Measurements from ENCODE around the gene TLK1.
"Not testable (repeated sequence)": the region's sequence is repeated elsewhere in the genome, so short reads cannot be mapped to it uniquely, and the experiment has no call there.

Gene TLK1

GRCh38 chr2:171076422-171076821, 84.3 kb downstream of the TLK1 start:
- DNase-seq = not testable (repeated sequence)

GRCh38 chr2:171072164-171072563, 88.5 kb downstream of the TLK1 start:
- DNase-seq = no peak

GRCh38 chr2:171069286-171069956, 91.3 kb downstream of the TLK1 start:
- DNase-seq = no peak

- no peak for DNase-seq
These were observed 94.6 kb downstream of the TLK1 start for GRCh38 chr2:171066110-171066509.

DNA sequence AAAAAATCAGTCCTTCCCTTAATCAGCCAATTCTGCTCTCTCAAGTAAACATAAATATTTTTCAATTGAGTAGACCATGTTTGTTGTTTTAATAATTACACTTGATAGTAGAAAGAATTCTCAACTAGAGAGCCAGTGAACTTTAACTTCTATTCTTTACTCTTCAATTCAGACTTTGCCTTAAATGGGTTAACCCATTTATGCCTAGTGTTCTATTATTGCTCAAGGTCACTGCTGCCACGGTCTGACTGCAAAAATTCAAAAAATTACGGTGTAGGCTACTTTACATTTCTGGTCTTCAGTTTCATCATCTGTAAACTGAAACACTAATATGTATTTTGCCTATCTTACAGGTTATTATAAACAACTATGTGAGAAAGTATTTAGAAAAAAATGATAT, 103.1 kb downstream of the TLK1 start:
- DNase-seq = no peak

DNA sequence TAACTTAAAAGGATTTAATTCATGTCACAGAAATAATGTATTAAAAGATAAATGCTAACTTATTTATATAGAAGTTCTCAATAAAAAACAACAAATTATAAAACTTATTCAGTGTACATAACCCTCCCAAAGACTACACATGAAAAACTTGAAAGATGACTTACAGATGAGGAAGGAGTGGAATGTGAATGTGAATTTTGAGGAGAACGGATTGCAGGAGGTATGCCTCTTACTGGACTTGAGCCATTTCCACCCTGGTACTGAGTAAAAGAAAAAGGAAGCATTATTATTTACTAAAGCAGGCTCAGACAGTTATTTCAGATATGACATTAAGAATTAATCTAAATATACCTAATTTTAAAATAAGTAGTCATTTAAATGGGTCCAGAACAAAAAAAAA, 104.4 kb downstream of the TLK1 start:
- no peak for DNase-seq

DNA sequence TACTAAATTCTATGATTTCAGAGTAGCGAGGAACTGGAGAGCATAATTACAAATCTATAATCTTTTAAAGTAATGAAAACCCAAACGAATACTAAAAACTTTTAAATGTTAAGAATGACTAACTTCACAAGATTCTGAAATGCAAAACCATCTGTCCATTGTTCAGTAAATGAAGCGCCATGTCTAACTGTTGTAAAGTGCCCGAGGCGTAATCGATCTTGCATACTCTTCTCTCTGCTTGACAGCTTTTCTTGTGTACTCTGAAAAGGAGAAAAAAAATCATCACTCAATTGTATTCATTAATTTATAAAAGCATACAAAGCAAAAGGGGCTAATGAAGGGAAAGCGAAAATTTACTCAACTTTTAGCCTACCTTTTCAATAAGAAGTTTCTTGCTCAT, 111.0 kb downstream of the TLK1 start:
- DNase-seq = no peak

DNA sequence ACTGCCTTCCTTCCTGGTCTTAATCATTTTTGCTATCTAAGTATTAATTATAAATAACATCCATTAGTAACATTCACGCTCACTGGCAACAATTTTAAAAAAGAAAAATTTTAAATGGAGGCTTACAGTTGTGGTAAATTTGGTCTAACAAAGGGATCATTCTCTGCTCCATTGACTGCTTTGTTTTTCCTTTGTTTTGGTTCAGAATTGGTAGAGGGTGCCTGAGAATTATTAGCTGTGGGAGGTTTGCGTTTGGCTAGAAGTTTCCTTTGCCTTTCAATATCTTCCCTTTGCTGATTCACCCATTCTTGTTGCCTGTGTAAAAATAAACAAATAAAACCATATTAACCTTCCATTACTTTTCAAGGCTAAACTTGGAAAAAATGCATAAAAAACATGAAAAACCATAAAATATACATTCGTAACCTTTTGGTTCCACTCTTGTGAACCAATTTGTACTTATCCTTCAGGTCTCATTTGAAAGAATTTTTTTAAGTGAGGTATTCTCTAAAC, 114.6 kb downstream of the TLK1 start:
- DNase-seq = no peak

DNA sequence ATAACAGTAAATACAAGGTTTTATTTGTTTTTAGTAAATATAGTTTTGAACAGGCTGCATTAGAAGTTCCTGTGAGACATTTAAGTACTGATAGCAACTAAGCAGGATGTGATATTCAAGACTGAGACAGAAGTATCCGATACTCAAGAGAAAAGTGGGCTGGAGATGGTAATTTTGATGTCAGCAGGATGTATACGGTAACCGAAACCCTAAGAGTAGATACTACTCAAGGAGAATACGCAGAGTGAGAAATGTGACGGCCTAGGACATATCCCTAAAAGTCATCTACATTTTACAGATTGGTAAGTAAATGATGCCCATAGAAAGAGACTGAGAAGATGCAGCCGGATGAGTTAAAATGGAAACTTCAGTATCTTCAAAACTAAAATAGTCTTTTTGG, 116.3 kb downstream of the TLK1 start:
- no peak for DNase-seq

GRCh38 chr2:171042253-171042969, 118.3 kb downstream of the TLK1 start:
- no peak for DNase-seq

- no peak for DNase-seq
These were observed 124.2 kb downstream of the TLK1 start for GRCh38 chr2:171036532-171036931.

- no peak for DNase-seq
These were observed 126.4 kb downstream of the TLK1 start for GRCh38 chr2:171034315-171034714.

- no peak for DNase-seq
These were observed 135.5 kb downstream of the TLK1 start for GRCh38 chr2:171025214-171025613.

GRCh38 chr2:171018522-171018921, 142.2 kb downstream of the TLK1 start:
- DNase-seq = no peak

DNA sequence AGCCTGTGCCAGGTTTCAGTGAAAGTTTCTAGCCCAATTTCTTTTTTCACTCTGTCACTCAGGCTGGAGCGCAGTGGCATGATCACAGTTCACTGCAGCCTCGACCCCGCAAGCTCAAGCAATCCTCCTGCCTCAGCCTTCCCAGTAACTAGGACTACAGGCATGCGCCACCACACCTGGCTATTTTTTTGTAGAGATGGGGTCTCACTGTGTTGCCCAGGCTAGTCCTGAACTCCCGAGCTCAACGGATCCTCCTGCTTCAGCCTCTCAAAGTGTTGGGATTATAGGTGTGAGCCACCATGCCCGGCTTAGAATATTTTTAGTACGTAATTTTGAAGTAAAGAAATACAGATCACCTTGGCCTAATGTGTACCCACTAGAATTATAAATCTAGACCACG, 144.6 kb downstream of the TLK1 start:
- no peak for DNase-seq

- no peak for DNase-seq
These were observed 146.8 kb downstream of the TLK1 start for GRCh38 chr2:171013851-171014250.

DNA sequence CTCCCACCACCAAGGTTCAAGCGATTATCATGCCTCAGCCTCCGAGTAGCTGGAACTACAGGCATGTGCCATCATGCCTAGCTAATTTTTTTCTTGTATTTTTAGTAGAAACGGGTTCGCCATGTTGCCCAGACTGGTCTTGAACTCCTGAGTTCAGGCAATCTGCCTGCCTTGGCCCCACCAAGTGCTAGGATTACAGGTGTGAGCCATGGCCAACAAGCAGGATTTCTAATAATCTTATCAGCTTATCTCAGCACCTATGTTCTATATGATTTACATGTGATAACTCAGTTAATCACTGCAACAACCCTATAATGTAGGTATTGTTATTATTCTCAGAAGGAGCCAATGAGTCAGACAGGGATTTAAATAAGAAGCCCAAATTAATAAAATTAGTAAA, 151.3 kb downstream of the TLK1 start:
- no peak for DNase-seq

DNA sequence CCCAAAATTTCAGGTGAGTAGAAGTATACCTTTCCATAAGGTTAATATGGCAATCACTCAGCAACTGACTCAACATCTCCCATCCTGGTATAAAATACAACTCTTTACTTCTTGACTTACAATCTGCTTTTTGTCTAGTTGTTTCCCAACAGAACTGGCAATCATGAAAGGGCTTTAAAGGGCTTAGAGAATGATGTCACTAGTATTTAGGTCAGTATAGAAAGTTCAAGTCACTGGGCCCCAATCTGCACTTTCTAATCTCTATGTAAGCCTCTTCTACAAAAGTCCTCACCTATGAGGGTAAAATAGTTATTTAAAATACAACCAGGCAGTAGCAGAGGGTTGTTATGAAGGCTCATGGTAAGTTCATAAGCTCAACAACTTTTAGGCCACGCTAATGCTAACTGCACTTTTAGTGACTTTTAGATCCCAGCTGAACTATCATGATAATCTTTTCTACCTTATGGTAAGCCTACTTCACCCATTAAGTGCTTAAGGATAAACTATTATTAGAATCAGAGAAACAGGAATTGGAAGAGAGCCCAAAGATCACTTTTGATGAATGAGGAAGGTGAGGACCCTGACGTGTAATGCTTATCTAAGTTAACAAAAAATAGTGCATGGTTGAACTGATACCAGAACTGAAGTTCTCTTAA, 152.0 kb downstream of the TLK1 start:
- no peak for DNase-seq

GRCh38 chr2:171004833-171005232, 155.9 kb downstream of the TLK1 start:
- DNase-seq = no peak

- DNase-seq = no peak
These were observed 156.3 kb downstream of the TLK1 start for GRCh38 chr2:171004363-171004762.

DNA sequence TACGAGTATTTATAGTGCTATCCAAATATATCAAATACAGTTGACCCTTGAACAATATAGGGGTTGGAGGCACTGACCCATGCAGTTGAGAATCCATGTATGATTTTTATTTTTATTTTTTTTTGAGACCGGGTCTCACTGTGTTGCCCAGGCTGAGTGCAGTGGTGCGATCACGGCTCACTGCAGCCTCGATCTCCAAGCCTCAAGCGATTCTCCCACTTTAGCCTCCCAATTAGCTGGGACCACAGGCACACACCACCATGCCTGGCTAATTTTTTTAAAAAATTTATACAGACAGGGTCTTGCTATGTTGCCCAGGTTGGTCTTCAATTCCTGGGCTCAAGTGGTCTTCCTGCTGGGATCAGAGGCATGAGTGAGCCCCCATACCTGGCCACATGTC, 161.0 kb downstream of the TLK1 start:
- DNase-seq = no peak

GRCh38 chr2:170997893-170998597, 162.6 kb downstream of the TLK1 start:
- DNase-seq = no peak

DNA sequence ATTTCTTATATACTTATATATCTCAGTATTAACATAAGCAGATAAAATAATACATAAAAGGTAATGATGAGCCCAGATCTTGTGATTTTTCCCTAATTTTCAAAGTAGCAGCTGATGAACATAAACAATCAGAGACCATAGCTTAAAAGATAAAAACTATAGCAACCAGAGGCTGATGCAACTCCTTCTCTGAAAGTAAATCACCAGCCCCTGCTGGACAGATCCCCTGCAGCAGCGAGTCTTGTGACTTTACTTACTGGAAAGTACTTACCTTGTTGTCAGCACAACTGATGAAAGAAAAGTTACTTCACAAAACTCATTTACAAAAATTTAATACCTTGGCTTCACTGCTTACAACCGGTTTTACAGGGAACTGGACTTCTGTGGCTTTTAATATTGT, 164.4 kb downstream of the TLK1 start:
- no peak for DNase-seq

All from stimulated activated CD8-positive, alpha-beta memory T cell treated with anti-CD3 and anti-CD28 coated beads, Interleukin-4, amount 100 ng/mL, for 48 hours (primary cell).